Osteoblast (primary cell): ENCODE measurements around the gene AP2B1. TPM values are rescaled to one million over a fixed set of nuclear protein-coding genes. Genes with fewer than 3 reads are reported as not detected.
A peak's percentile ranks its signal among the peaks of the same experiment; 100 is the strongest.

Source experiments
- DNase-seq: peaks from one replicate; pipeline ENCODE4 v3.0.0; 2011; ENCODE audit warnings: low spot score, mixed read lengths; ENCODE audit not compliant: insufficient read length; ENCODE audit errors: missing footprints
- H2AFZ ChIP-seq: 2 replicates; pipeline ENCODE4 v1.6.0; 2011; ENCODE audit warnings: mild to moderate bottlenecking, low read length
- H3K27ac ChIP-seq: 2 replicates; pipeline ENCODE4 v1.5.1; 2011; ENCODE audit warnings: mild to moderate bottlenecking, low read depth, low read length, moderate library complexity
- H3K27me3 ChIP-seq: 2 replicates; pipeline ENCODE4 v1.6.0; 2012; ENCODE audit warnings: mild to moderate bottlenecking, control low read depth, inconsistent platforms, low read length, moderate library complexity; ENCODE audit not compliant: insufficient read depth
- H3K36me3 ChIP-seq: 2 replicates; pipeline ENCODE4 v1.5.1; 2011; ENCODE audit warnings: mild to moderate bottlenecking, low read length, control low read depth, moderate library complexity; ENCODE audit not compliant: insufficient read depth
- H3K4me1 ChIP-seq: 2 replicates; pipeline ENCODE4 v1.5.1; 2011; ENCODE audit warnings: mild to moderate bottlenecking, low read length, control low read depth, moderate library complexity; ENCODE audit not compliant: insufficient read depth
- H3K4me2 ChIP-seq: 2 replicates; pipeline ENCODE4 v1.6.0; 2011; ENCODE audit warnings: mild to moderate bottlenecking, low read length; ENCODE audit not compliant: insufficient read depth
- H3K4me3 ChIP-seq: fragments of 200-600 bp; sonication (generic); 3 replicates; pipeline ENCODE4 v1.5.1; 2012; ENCODE audit warnings: mild to moderate bottlenecking, low read length, inconsistent platforms; ENCODE audit not compliant: insufficient read depth
- H3K79me2 ChIP-seq: 2 replicates; pipeline ENCODE4 v1.6.0; 2012; ENCODE audit warnings: mild to moderate bottlenecking, low read length, control low read depth, inconsistent platforms; ENCODE audit not compliant: insufficient read depth
- H3K9me3 ChIP-seq: 2 replicates; pipeline ENCODE4 v1.5.1; 2011; ENCODE audit warnings: low read depth, low read length, control low read depth
- H4K20me1 ChIP-seq: 2 replicates; pipeline ENCODE4 v1.6.0; 2012; ENCODE audit warnings: mild to moderate bottlenecking, low read length, control low read depth; ENCODE audit not compliant: insufficient read depth
- total RNA-seq: library from RNA; depleted of rRNA; stranded (reverse); fragments of >200 nt; gene quantifications from 2 replicates; pipeline ENCODE4 v1.2.3, GENCODE V29; 2012
- TF ChIP-seq, protein P1 (sequence below): IDR thresholded peaks from 2 replicates; pipeline ENCODE4 v1.5.1; 2011; ENCODE audit warnings: mild to moderate bottlenecking, low read depth, low read length, moderate library complexity; ENCODE audit errors: extremely low read depth

AP2B1 gene
- total RNA-seq, 1 donor: 84.0 TPM

DNA sequence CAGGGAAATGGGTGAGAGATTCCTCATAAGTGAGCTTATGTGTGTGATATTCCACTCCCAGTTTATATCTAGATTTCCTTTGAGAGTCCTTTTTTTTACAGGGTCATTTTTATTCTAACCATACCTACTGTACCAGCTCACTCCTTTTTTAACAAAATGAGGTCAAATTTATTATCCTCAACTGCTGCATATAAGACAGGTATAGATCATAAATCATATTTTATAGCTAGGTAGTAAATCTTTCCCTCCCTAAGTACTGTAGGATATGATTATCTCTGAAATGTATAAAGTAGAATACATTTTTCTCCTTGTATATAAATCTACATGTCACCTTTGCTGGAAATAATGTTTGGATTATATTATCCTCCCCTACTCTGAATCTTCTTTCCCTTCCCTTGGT lies 31.5 kb downstream of the AP2B1 start:
- Histone ChIP-seq H3K27ac (no peak overlapping the region), H3K79me2 (peaks cover 20% of the 10 kb centered on the region), H3K4me3 (no peak overlapping the region), H3K36me3 (peaks cover 8% of the 10 kb centered on the region), H3K4me1 (no peaks in the 10 kb centered on the region), H4K20me1 (no peaks in the 10 kb centered on the region), H3K4me2 (no peak overlapping the region), H3K27me3 (no peaks in the 10 kb centered on the region), H3K9me3 (no peaks in the 10 kb centered on the region), H2AFZ (no peak overlapping the region)
- TF ChIP-seq, protein P1, sequence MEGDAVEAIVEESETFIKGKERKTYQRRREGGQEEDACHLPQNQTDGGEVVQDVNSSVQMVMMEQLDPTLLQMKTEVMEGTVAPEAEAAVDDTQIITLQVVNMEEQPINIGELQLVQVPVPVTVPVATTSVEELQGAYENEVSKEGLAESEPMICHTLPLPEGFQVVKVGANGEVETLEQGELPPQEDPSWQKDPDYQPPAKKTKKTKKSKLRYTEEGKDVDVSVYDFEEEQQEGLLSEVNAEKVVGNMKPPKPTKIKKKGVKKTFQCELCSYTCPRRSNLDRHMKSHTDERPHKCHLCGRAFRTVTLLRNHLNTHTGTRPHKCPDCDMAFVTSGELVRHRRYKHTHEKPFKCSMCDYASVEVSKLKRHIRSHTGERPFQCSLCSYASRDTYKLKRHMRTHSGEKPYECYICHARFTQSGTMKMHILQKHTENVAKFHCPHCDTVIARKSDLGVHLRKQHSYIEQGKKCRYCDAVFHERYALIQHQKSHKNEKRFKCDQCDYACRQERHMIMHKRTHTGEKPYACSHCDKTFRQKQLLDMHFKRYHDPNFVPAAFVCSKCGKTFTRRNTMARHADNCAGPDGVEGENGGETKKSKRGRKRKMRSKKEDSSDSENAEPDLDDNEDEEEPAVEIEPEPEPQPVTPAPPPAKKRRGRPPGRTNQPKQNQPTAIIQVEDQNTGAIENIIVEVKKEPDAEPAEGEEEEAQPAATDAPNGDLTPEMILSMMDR: no peak
- DNase-seq: no peak

DNA sequence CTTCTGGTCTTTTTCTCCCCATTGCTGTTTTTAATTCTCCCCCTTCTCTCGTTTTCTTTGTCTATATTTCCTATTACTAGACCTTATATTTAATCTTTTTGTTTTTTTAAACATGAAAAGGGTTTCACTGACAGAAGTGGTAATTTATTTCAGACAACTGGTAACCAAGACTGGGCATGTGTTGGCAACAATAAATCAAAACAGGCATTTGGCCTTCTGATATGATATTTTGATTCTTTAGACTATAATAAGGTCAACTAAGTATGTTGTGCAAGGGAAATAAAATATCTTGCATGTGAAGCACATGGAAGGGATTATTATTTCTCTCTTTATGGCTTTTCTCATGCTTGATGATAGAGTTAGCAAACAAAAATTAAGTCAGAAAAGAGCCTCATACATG lies 34.6 kb downstream of the AP2B1 start:
- H3K9me3 ChIP-seq: no peaks in the 10 kb centered on the region
- no peaks in the 10 kb centered on the region for H3K27me3 ChIP-seq
- H3K4me1 ChIP-seq: no peaks in the 10 kb centered on the region
- TF ChIP-seq, protein P1: no peak
- no peak for DNase-seq
- H2AFZ ChIP-seq: no peak overlapping the region
- H3K4me3 ChIP-seq: no peak overlapping the region
- H4K20me1 ChIP-seq: peaks cover 3% of the 10 kb centered on the region
- no peak overlapping the region for H3K27ac ChIP-seq
- peaks cover 16% of the 10 kb centered on the region for H3K79me2 ChIP-seq
- H3K36me3 ChIP-seq: peaks cover 27% of the 10 kb centered on the region
- H3K4me2 ChIP-seq: no peak overlapping the region

DNA sequence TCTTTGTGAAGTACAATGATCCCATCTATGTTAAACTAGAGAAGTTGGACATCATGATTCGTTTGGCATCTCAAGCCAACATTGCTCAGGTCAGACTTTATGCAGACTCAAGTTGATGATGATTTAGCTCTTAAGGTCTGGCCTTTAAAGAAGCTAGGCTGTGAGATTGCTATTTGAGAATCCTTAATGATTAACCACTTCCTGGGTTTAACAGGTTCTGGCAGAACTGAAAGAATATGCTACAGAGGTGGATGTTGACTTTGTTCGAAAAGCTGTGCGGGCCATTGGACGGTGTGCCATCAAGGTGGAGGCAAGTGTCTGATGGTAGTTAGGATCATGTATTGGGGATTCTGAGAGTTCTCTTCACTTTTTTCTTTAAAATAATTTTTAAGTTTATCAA lies 40.3 kb downstream of the AP2B1 start:
- no peak overlapping the region for H2AFZ ChIP-seq
- no peak overlapping the region for H3K4me3 ChIP-seq
- H3K4me2 ChIP-seq: no peak overlapping the region
- no peaks in the 10 kb centered on the region for H3K9me3 ChIP-seq
- peaks cover 4% of the 10 kb centered on the region for H3K79me2 ChIP-seq
- H3K27me3 ChIP-seq: no peaks in the 10 kb centered on the region
- no peak overlapping the region for H3K27ac ChIP-seq
- DNase-seq: no peak
- peaks cover 57% of the 10 kb centered on the region for H3K36me3 ChIP-seq
- peaks cover 17% of the 10 kb centered on the region for H4K20me1 ChIP-seq
- H3K4me1 ChIP-seq: peaks cover 13% of the 10 kb centered on the region
- TF ChIP-seq, protein P1: no peak

DNA sequence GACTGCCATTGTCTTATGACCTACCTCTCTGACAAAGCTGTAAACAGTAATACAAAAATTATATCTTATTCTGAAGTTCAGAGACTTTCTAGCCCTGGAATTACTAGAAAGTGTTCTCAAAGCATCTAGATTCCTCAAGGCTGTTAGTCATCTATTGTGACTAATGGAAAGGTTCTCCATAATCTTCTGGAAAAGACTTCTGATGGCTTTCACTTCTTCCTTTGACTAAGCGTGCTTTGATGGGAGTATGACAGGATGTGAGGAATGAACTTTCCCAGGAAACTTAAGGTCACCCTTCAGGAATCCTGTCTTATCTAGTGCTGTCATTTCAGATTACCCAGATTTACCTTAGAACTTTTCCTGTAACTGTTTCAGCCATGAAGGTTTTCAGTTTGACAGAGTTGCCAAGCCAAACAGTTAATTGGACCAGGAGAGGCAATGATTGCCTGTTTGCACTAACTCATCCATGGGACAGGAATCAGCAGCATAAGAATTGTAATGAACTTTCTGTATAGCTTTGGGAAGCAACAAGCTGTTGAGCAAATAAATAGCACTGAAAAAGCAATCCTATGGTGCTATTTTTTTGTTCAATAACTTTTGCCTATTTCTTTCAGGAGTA lies 43.5 kb downstream of the AP2B1 start:
- H3K27me3 ChIP-seq: no peaks in the 10 kb centered on the region
- peaks cover 13% of the 10 kb centered on the region for H3K4me1 ChIP-seq
- H3K4me3 ChIP-seq: no peak overlapping the region
- H3K27ac ChIP-seq: peak overlapping the region; percentile 55
- H3K4me2 ChIP-seq: no peak overlapping the region
- peaks cover 17% of the 10 kb centered on the region for H4K20me1 ChIP-seq
- H2AFZ ChIP-seq: no peak overlapping the region
- TF ChIP-seq, protein P1: no peak
- peak; percentile 75 for DNase-seq
- no peaks in the 10 kb centered on the region for H3K9me3 ChIP-seq
- H3K79me2 ChIP-seq: peaks cover 4% of the 10 kb centered on the region
- H3K36me3 ChIP-seq: peaks cover 56% of the 10 kb centered on the region
